Type B pancreatic cell (in vitro differentiated cells): ENCODE data around the gene TRIO. TPM values are rescaled to one million over a fixed set of nuclear protein-coding genes. Genes with fewer than 3 reads are reported as not detected.

Source experiments
- DNase-seq: peaks from one replicate; pipeline ENCODE4 v3.0.0; 2021; ENCODE audit warnings: mixed read lengths; ENCODE audit not compliant: unreplicated experiment; ENCODE audit errors: extremely low spot score
- H3K27ac Mint-ChIP-seq: 2 replicates; pipeline ENCODE4 v1.8.0; 2021; ENCODE audit warnings: mild to moderate bottlenecking, mixed read lengths
- H3K27me3 Mint-ChIP-seq: 2 replicates; pipeline ENCODE4 v1.8.0; 2021; ENCODE audit warnings: mixed read lengths
- H3K36me3 Mint-ChIP-seq: 2 replicates; pipeline ENCODE4 v1.8.0; 2021; ENCODE audit warnings: mixed read lengths
- H3K4me1 Mint-ChIP-seq: one replicate; pipeline ENCODE4 v1.8.0; 2021; ENCODE audit warnings: mixed read lengths; ENCODE audit not compliant: unreplicated experiment
- H3K4me3 Mint-ChIP-seq: 2 replicates; pipeline ENCODE4 v1.8.0; 2021; ENCODE audit warnings: mild to moderate bottlenecking, mixed read lengths
- H3K9me3 Mint-ChIP-seq: 2 replicates; pipeline ENCODE4 v1.8.0; 2021; ENCODE audit warnings: mixed read lengths
- total RNA-seq: library from RNA; stranded (reverse); gene quantifications from 2 replicates; pipeline ENCODE4 v1.2.1, GENCODE V29; 2021; ENCODE audit warnings: low replicate concordance
- TF ChIP-seq, protein P1 (sequence below): fragments of 200-600 bp; sonication (generic); conservative IDR thresholded peaks from 2 replicates; pipeline ENCODE4 v1.5.0; 2021; ENCODE audit warnings: antibody characterized with exemption, mild to moderate bottlenecking

Gene TRIO
- total RNA-seq, 1 donor from 2014 or later: 145 TPM

DNA sequence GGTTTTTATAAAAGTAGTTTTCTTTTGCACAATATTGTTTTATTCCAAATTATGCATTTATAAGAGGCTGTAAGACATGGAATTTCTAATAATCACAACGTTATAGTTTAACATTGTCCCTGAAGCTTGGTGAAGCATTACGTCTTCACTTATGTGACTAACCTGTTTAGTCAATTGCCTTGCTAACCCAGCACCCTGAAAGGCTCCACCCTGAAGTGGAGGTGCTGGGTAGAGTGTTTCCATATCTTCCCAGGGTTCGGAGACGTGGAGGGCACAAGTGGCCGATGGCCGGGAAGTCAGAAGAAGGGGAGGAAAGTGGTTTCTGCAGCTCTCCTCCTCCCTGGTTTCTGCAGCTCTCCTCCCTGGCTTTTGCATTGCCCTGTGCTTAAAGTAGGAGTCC, 83.4 kb downstream of the TRIO start:
- Mint-ChIP-seq H3K27ac (no peak overlapping the region), H3K36me3 (no peaks in the 10 kb centered on the region), H3K4me3 (no peak overlapping the region), H3K27me3 (no peaks in the 10 kb centered on the region), H3K9me3 (no peaks in the 10 kb centered on the region), H3K4me1 (peaks cover 41% of the 10 kb centered on the region)
- TF ChIP-seq, protein P1, sequence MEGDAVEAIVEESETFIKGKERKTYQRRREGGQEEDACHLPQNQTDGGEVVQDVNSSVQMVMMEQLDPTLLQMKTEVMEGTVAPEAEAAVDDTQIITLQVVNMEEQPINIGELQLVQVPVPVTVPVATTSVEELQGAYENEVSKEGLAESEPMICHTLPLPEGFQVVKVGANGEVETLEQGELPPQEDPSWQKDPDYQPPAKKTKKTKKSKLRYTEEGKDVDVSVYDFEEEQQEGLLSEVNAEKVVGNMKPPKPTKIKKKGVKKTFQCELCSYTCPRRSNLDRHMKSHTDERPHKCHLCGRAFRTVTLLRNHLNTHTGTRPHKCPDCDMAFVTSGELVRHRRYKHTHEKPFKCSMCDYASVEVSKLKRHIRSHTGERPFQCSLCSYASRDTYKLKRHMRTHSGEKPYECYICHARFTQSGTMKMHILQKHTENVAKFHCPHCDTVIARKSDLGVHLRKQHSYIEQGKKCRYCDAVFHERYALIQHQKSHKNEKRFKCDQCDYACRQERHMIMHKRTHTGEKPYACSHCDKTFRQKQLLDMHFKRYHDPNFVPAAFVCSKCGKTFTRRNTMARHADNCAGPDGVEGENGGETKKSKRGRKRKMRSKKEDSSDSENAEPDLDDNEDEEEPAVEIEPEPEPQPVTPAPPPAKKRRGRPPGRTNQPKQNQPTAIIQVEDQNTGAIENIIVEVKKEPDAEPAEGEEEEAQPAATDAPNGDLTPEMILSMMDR: no peak
- DNase-seq: no peak

DNA sequence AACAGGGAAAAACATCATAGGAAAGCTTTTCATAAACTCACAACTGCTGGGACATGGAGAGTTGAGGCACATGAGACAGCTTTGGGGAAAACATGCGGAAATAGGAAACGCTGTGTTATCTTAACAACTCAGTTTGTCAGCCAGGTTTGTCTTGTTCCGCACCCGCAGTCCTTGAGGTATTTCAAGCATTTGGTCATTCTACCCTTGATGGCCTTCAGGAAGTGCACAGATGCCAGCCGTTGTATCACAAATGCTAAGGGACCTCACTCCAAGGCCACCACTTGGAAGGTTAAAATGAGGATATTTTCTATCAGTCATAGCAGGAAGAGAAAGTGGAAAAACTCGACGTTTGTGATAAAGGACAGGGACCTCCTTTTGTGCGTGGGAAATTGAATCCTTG, 83.8 kb downstream of the TRIO start:
- H3K27ac Mint-ChIP-seq: peak overlapping the region; percentile 46
- TF ChIP-seq, protein P1: no peak
- H3K4me3 Mint-ChIP-seq: no peak overlapping the region
- no peak for DNase-seq
- no peaks in the 10 kb centered on the region for H3K36me3 Mint-ChIP-seq
- peaks cover 45% of the 10 kb centered on the region for H3K4me1 Mint-ChIP-seq
- H3K27me3 Mint-ChIP-seq: no peaks in the 10 kb centered on the region
- no peaks in the 10 kb centered on the region for H3K9me3 Mint-ChIP-seq

DNA sequence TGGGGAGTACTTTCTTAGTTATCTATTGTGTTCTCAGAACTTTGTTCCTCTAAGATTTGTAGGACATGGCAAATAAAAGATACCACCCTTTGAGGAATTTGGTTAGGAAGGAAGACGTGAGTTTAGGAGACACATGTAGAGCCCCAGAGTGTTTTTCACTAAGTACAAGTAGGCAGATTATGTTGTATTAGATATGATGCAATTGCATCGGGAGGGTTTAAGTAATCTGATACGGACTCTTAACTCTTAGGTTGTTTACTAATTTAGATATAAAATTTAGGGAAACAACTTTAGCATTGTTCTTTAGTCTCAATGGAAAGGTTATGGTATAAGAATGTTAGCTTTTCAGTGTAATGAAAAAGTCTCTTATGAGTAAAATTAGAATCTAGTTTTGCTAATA, 84.4 kb downstream of the TRIO start:
- Mint-ChIP-seq H3K27me3 (no peaks in the 10 kb centered on the region), H3K36me3 (no peaks in the 10 kb centered on the region), H3K4me3 (no peak overlapping the region), H3K9me3 (no peaks in the 10 kb centered on the region), H3K4me1 (peaks cover 44% of the 10 kb centered on the region), H3K27ac (no peak overlapping the region)
- DNase-seq: no peak
- TF ChIP-seq, protein P1: no peak

DNA sequence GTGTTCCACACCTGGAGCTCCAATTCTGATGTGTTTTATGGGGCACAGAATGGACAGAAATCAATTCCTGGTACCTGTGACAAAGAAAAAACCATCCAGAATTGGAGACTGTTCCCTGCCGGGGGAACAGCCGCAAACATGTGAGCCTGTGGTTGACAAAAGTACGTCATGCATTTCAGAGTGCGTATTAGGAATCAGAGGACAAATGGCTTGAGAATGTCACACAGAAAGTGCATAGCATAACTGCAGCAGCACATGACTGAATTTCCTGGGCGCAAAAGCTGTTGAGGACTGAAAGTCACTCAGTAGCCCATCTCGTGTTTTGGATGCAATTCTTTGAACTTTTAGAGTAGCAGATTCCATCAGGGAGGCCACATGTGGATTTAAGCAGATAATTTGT, 85.1 kb downstream of the TRIO start:
- H3K9me3 Mint-ChIP-seq: no peaks in the 10 kb centered on the region
- DNase-seq: no peak
- TF ChIP-seq, protein P1: no peak
- H3K36me3 Mint-ChIP-seq: no peaks in the 10 kb centered on the region
- no peak overlapping the region for H3K27ac Mint-ChIP-seq
- H3K4me1 Mint-ChIP-seq: peaks cover 37% of the 10 kb centered on the region
- H3K27me3 Mint-ChIP-seq: no peaks in the 10 kb centered on the region
- H3K4me3 Mint-ChIP-seq: no peak overlapping the region

DNA sequence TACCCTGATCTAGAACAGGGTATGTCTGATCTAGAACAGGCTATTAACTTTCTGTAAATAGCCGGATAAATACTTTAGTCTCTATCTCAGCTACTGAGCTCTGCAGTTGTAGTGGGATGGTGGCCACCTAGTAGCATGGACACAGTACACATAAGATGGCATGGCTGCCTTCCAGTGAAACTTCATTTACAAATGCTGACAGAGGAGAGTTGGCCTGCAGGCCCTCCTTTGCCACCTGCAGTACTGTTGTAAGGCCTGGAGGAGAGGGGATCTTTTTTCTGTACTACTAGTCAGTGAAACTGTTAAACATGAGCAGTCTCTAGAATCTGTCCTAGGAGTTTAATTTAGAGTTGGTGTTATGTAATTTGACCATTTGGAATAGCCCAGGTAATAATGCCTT, 86.0 kb downstream of the TRIO start:
- no peaks in the 10 kb centered on the region for H3K36me3 Mint-ChIP-seq
- TF ChIP-seq, protein P1: no peak
- no peak overlapping the region for H3K4me3 Mint-ChIP-seq
- no peak for DNase-seq
- peaks cover 36% of the 10 kb centered on the region for H3K4me1 Mint-ChIP-seq
- no peaks in the 10 kb centered on the region for H3K9me3 Mint-ChIP-seq
- no peak overlapping the region for H3K27ac Mint-ChIP-seq
- no peaks in the 10 kb centered on the region for H3K27me3 Mint-ChIP-seq

DNA sequence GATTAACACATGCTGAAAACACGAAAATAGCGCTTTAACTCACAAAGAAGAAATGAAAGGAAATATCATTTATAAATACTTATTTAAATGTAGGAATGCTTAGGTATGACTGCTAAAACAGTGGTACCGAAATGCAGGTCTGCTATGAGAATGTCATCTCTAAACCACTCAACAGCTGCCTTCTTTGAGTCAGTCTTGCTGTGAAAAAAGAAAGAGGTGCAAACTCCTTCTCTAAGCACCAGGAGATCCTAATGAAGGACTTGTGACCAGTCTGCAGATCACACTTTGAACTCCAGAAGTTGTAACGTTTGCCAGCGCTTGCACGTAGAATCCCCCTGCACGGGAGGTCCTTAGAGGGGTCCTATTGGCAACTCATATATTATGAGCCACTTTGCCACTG, 86.6 kb downstream of the TRIO start:
- no peaks in the 10 kb centered on the region for H3K9me3 Mint-ChIP-seq
- H3K27ac Mint-ChIP-seq: no peak overlapping the region

More for the DNA sequence above, 86.6 kb downstream of the TRIO start:
- DNase-seq: no peak
- peaks cover 39% of the 10 kb centered on the region for H3K4me1 Mint-ChIP-seq
- H3K4me3 Mint-ChIP-seq: no peak overlapping the region
- no peaks in the 10 kb centered on the region for H3K36me3 Mint-ChIP-seq
- no peaks in the 10 kb centered on the region for H3K27me3 Mint-ChIP-seq
- TF ChIP-seq, protein P1: no peak
